OCI-LY7 (cell line): ENCODE data around the gene SNCB.
"Not testable (repeated sequence)": the region's sequence is repeated elsewhere in the genome, so short reads cannot be mapped to it uniquely, and the experiment has no call there.

Experiments
- EZH2phosphoT487 ChIP-seq: fragments of 200-600 bp; sonication (generic); IDR thresholded peaks from 2 replicates; pipeline ENCODE4 v1.6.1; 2018; ENCODE audit warnings: low read depth, borderline replicate concordance, mild to moderate bottlenecking, mixed run types, antibody characterized with exemption, low read length, moderate library complexity, mixed read lengths
- TF ChIP-seq, protein P1 (sequence below): fragments of 200-600 bp; sonication (generic); conservative IDR thresholded peaks from 2 replicates; pipeline ENCODE4 v1.5.1; 2014; ENCODE audit warnings: mild to moderate bottlenecking, antibody characterized with exemption, low read length, moderate library complexity, mixed read lengths

DNA sequence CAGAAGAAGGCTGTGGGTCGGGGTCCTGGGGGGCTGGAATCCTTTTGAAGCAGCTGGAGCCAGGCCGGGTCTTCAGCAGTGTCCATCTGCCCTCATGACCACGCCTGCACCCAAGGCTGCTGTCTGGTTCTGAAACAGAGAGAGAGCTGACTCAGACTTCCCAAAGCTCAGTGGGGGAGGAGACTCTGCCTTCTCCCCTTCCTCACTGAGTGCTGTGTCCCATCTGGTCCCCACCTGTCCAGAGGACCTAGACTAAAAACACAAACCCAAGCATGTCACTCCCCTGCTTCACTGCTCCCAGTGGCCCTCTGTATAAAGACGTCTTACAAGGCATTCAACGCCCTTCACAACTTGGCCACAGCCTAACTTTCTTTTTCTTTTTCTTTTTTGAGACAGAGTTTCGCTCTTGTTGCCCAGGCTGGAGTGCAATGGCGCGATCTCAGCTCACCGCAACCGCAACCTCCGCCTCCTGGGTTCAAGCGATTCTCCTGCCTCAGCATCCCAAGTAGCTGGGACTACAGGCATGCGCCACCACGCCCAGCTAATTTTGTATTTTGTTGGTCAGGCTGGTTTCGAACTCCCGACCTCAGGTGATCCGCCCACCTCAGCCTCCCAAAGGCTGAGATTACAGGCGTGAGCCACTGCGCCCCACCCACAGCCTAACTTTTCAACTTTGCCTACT lies 30.4 kb downstream of the SNCB start:
- TF ChIP-seq, protein P1, sequence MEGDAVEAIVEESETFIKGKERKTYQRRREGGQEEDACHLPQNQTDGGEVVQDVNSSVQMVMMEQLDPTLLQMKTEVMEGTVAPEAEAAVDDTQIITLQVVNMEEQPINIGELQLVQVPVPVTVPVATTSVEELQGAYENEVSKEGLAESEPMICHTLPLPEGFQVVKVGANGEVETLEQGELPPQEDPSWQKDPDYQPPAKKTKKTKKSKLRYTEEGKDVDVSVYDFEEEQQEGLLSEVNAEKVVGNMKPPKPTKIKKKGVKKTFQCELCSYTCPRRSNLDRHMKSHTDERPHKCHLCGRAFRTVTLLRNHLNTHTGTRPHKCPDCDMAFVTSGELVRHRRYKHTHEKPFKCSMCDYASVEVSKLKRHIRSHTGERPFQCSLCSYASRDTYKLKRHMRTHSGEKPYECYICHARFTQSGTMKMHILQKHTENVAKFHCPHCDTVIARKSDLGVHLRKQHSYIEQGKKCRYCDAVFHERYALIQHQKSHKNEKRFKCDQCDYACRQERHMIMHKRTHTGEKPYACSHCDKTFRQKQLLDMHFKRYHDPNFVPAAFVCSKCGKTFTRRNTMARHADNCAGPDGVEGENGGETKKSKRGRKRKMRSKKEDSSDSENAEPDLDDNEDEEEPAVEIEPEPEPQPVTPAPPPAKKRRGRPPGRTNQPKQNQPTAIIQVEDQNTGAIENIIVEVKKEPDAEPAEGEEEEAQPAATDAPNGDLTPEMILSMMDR = not testable (repeated sequence)
- TF ChIP-seq EZH2phosphoT487 = not testable (repeated sequence)
